ENCODE data around the gene TCTN3. TPM values are rescaled to one million over a fixed set of nuclear protein-coding genes. Genes with fewer than 3 reads are reported as not detected.

The TCTN3 gene
- total and polyA plus RNA-seq, 10 of the 15 experiments (the other 5 are each of a cell fraction or from before 2014, with no cell fraction given) = 20.0 to 48.7 (median 29.1) TPM

DNA sequence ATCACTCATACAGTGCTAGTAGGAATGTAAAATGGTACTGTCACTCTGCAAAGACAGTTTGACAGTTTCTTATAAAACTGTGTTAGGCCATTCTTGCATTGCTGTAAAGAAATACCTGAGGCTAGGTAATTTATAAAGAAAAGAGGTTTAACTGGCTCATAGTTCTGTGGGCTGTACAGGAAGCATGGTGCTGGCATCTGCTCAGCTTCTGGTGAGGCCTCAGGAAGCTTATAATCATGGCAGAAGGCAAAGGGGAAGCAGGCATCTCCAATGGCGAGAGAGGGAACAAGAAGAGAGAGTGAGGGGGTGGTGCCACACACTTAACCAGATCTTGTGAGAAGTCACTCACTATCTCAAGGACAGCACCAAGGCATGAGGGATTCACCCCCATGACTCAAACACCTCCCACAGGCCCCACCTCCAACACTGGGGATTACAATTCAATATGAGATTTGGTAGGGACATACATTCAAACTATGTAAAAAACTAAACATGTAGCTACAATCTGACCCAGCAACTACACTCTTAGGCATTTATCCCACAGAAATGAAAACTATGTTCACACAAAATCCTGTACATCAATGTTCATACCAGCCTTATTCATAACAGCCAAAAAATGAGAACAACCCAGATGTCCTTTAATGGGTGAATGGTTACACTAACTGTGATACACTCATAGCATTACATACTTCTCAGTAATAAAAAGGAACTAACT is 42.2 kb downstream of the TCTN3 start:
- H3K79me2 ChIP-seq (ENCODE audit: control insufficient read depth, insufficient read depth, low read length) = peaks cover 31% of the 10 kb centered on the region
- RAD21 ChIA-PET (ENCODE audit: unreplicated experiment) = no interaction called here
- H3K9ac ChIP-seq (ENCODE audit: control insufficient read depth, insufficient read depth, low read length) = no peak overlapping the region
- FAIRE-seq (no peak), DNase-seq (ENCODE audit: low read depth, low spot score) (no peak), ATAC-seq (no peak)
- no peak overlapping the region for H3K4me3 ChIP-seq
- H3K4me2 ChIP-seq (ENCODE audit: control insufficient read depth, insufficient read depth) = no peak overlapping the region
- in situ Hi-C loops (cut with MboI) = no loop called here
- POLR2A ChIA-PET = interaction anchor here (0.6 kb wide), 3 partner anchors 170 to 1895 kb away, joined by 3 to 4 read pairs (median 3); no protein-coding TSS in a partner anchor
- WGBS (ENCODE audit: insufficient coverage, insufficient replicate concordance, low lambda C conversion rate, missing lambda C conversion rate) = 75% methylated on average over 1 of the region's 1 CpG
- H2AFZ ChIP-seq (ENCODE audit: control insufficient read depth, low read depth, low read length) = no peak overlapping the region
- no peaks in the 10 kb centered on the region for H3K27me3 ChIP-seq (replicated peaks in 1 of 2; ENCODE audit: control insufficient read depth in 2 of 2, insufficient read depth in 2 of 2, low read length in 1 of 2)
- H3K9me3 ChIP-seq (replicated peaks; ENCODE audit: control insufficient read depth, insufficient read depth, low read length) = peaks cover 8% of the 10 kb centered on the region; the same call in 2 of the 3 replicates
- H3K27ac ChIP-seq (ENCODE audit: control insufficient read depth, insufficient read depth) = no peak overlapping the region
- SMC1A ChIA-PET (ENCODE audit: uncharacterized antibody, unreplicated experiment) = no interaction called here
- peaks cover 1 to 21% of the 10 kb centered on the region in 2 experiments; a peak in 3 of 4 replicates for H3K36me3 ChIP-seq (ENCODE audit: control insufficient read depth in 2 of 2, insufficient read depth in 2 of 2, low read length in 1 of 2)
- CTCF ChIA-PET = no interaction called here
- H4K20me1 ChIP-seq (ENCODE audit: control insufficient read depth, insufficient read depth) = no peaks in the 10 kb centered on the region
- intact Hi-C loops (cut with micrococcal nuclease; ENCODE audit: unreplicated experiment) = no loop called here
- no TSS peak for BruUV-seq (replicated peaks)
- no peak for TF ChIP-seq RAD21 (IDR thresholded peaks at IDR 0.05; ENCODE audit: insufficient read depth, low read depth, low read length)
- TF ChIP-seq, protein P1, sequence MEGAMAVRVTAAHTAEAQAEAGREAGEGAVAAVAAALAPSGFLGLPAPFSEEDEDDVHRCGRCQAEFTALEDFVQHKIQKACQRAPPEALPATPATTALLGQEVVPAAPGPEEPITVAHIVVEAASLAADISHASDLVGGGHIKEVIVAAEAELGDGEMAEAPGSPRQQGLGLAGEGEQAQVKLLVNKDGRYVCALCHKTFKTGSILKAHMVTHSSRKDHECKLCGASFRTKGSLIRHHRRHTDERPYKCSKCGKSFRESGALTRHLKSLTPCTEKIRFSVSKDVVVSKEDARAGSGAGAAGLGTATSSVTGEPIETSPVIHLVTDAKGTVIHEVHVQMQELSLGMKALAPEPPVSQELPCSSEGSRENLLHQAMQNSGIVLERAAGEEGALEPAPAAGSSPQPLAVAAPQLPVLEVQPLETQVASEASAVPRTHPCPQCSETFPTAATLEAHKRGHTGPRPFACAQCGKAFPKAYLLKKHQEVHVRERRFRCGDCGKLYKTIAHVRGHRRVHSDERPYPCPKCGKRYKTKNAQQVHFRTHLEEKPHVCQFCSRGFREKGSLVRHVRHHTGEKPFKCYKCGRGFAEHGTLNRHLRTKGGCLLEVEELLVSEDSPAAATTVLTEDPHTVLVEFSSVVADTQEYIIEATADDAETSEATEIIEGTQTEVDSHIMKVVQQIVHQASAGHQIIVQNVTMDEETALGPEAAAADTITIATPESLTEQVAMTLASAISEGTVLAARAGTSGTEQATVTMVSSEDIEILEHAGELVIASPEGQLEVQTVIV (IDR thresholded peaks at IDR 0.05; ENCODE audit: borderline replicate concordance, partially characterized antibody) = no peak
- TF ChIP-seq MEF2A (IDR thresholded peaks at IDR 0.05; ENCODE audit: insufficient read depth, low read depth, low read length) = no peak
- TF ChIP-seq NR2F1 (conservative IDR thresholded peaks at IDR 0.05) = no peak
- peaks cover 2% of the 10 kb centered on the region; the same call in 1 of the 2 replicates for H3K4me1 ChIP-seq (ENCODE audit: control insufficient read depth, insufficient read depth, low read length)

Measured in GM12878 (cell line).